ENCODE results near the gene KRT79.
A peak's percentile ranks its signal among the peaks of the same experiment; 100 is the strongest.
"Not testable (repeated sequence)": the region's sequence is repeated elsewhere in the genome, so short reads cannot be mapped to it uniquely, and the experiment has no call there.

Gene KRT79

DNA sequence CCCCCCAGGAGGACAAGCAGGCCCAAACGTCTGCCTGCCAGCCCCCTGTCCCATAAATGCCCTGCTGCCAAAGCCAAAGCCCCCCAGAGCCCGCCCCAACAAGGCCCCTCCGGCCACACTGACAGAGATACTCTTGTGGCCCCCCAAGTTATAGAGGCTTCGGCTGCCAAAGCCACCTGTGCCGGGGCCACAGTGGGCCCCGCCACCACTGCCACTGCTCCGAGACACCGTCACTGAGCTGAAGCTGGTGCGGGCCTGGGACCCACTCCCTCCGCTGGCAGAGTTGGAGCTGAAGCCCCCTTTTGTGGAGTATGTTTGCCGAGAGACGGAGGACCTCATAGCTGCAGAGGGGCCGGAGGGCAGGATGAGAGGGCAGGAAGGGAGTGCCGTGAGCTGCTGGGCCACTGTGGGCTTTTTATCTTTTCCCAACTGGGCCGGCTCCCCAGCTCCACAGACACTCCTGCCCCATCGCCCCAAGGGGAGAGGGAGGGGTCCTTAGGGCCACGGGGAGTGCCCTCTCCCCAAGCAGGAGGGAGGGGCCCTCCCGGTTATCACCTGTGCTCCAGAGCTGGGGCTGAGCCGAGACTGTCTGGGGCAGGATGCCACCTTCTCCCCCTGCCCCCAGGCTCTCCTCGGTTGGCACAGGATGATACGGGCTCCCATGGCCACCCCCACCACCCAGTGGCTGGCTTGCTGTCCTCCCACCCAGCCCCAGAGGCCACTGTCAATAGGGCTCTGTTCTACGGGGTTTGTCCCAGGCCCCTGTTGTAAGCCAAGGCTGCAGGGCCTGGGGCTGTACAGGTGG, at the start of gene KRT79:
Gene KRT79, minus strand, starts transcription at position 390 of the 805 bp plus-strand sequence. Its CDS starts 51 bp downstream, at position 339.
- ChIA-PET POLR2A (ENCODE audit: low non-redundant PET) (no interaction called here), CTCF (interaction anchor here (0.5 to 1.1 kb wide), 4 partner anchors 237 to 678 kb away, joined by 3 to 6 read pairs (median 4); no protein-coding TSS in a partner anchor)
- no peak for DNase-seq (ENCODE audit: low spot score)
- TF ChIP-seq, protein P1, sequence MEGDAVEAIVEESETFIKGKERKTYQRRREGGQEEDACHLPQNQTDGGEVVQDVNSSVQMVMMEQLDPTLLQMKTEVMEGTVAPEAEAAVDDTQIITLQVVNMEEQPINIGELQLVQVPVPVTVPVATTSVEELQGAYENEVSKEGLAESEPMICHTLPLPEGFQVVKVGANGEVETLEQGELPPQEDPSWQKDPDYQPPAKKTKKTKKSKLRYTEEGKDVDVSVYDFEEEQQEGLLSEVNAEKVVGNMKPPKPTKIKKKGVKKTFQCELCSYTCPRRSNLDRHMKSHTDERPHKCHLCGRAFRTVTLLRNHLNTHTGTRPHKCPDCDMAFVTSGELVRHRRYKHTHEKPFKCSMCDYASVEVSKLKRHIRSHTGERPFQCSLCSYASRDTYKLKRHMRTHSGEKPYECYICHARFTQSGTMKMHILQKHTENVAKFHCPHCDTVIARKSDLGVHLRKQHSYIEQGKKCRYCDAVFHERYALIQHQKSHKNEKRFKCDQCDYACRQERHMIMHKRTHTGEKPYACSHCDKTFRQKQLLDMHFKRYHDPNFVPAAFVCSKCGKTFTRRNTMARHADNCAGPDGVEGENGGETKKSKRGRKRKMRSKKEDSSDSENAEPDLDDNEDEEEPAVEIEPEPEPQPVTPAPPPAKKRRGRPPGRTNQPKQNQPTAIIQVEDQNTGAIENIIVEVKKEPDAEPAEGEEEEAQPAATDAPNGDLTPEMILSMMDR (conservative IDR thresholded peaks at IDR 0.05; ENCODE audit: low read depth) = no peak
- H3K27ac ChIP-seq = no peak within 1 kb of the TSS

DNA sequence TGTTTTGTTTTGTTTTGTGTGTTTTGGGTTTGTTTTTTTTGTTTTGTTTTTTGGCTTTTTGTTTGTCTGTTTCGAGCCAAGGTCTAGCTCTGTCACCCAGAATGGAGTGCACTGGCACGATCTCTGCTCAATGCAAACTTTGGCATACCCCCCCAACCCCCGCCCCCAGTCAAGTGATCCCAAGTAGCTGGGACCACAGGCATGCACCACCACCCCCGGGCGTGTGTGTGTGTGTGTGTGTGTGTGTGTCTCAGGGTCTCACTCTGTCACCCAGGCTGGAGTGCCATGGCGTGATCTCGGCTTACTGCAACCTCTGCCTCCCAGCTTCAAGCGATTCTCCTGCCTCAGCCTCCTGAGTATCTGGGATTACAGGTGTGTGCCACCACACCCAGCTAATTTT, 46.4 kb upstream of the KRT79 start:
- CTCF ChIA-PET = interaction anchor here (0.6 to 3.8 kb wide), 28 partner anchors 11 to 742 kb away, joined by 3 to 39 read pairs (median 6); partner anchors contain the start of genes KRT5 and KRT76
- not testable (repeated sequence) for DNase-seq (ENCODE audit: low spot score)
- POLR2A ChIA-PET (ENCODE audit: low non-redundant PET) = interaction anchor here (0.6 kb wide), 2 partner anchors 360 to 725 kb away, joined by 3 read pairs; partner anchors contain the start of gene KRT5
- H3K27ac ChIP-seq = peak overlapping the region; percentile 100

DNA sequence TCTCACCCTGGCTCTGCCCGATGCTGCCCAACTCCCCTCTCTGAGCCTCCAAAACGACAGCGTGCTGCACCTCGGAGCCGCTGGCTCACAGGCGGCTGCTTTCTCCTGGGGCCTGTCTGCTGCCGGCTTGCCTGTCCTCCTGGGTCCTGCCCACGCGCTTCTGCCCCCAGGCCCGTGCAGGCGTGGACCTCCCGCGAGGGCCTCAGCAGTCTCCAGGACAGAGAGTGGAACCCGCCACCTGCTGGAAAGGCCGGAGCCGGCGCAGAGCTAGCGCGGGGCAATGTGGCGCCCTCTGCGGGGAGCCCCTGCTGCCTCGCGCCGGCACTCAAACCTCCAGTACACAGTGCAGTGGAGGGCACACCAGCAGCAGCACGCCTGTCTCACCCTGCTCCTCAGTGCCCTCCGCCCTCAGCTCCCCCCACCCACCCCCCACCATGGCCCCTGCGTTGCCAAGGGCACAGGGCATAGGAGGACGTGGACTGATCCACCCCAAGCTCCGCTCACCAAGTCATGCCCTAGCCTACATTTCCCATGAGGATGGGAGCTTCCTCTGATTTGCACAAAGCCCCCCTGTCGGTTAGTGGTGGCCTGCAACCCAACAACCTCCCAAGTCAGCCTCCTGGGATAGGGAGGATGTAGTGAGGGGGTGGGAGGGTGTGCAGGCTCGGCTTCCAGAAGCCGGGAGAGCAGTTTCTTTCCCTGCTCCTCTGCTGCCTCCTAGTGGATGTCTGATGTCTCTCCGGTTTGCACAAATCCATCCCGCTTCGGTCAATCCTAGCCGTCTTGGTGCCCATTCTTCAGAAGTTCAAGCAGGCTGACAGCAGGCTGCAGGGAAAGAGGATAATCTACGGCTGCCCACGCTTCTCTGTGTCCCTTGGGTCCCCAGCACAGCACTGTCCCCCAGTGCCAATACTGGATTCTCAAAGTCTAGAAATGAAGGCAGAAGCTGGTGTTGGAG, 45.6 kb upstream of the KRT79 start:
- H3K27ac ChIP-seq = peak overlapping the region; percentile 100
- CTCF ChIA-PET = interaction anchor here (0.5 to 3.8 kb wide), 63 partner anchors 10 to 741 kb away, joined by 3 to 39 read pairs (median 4); partner anchors contain the start of genes KRT1, KRT5, KRT74 and KRT76

DNA sequence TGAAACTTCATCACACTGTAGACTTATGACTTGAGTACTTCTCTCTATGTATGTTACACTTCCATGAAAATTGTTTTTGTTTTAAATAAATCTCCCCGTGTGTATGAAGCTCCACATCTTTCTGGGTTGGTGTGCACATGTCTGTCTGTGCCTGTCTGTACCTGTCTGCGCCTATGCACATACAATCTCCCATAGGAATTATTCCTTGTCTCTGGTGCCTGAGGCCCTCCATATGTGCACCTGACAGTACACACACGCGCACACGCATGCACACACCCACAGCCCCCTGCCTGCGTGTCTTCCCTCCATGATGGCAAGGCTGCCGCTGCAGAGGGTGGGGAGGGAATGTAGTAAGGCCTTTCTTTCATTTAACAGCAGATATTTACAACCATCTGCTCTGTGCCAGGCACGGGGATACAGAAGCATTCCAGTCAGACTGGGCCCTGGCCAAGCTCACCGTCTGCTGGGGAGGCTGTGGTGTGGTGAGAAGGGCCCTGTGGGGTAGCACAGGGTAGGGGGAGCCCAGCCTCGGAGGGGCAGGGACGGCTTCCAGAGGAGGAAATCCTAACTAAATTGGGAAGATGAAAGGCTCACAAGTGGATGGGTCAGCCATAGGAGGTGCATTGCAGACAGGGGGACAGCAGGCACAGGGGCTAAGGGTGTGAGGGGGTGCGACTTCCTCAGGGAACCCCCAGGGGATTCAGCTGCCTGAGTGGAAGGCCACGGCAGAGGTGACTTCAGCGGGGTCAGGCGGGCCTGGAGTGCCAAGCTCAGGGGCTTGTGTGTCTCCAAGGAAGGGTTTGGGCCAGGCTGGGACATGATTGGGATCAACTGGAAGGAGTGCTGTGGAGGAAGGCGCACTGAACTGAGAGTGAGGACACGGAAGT, 44.6 kb upstream of the KRT79 start:
- CTCF ChIA-PET = interaction anchor here (0.5 to 3.8 kb wide), 39 partner anchors 9 to 738 kb away, joined by 3 to 39 read pairs (median 4); partner anchors contain the start of genes KRT5, KRT74 and KRT8
- DNase-seq (ENCODE audit: low spot score) = no peak
- TF ChIP-seq, protein P1 (conservative IDR thresholded peaks at IDR 0.05; ENCODE audit: low read depth) = no peak
- POLR2A ChIA-PET (ENCODE audit: low non-redundant PET) = interaction anchor here (0.7 to 1.0 kb wide), 2 partner anchors 295 to 506 kb away, joined by 3 to 5 read pairs; no protein-coding TSS in a partner anchor
- H3K27ac ChIP-seq = peak overlapping the region; percentile 100

More for the DNA sequence above, 45.6 kb upstream of the KRT79 start:
- POLR2A ChIA-PET (ENCODE audit: low non-redundant PET) = interaction anchor here (0.6 to 1.0 kb wide), 2 partner anchors 359 to 507 kb away, joined by 3 read pairs; partner anchors contain the start of gene KRT5
- TF ChIP-seq, protein P1 (conservative IDR thresholded peaks at IDR 0.05; ENCODE audit: low read depth) = peak; percentile 82
- peak; percentile 78 for DNase-seq (ENCODE audit: low spot score)

DNA sequence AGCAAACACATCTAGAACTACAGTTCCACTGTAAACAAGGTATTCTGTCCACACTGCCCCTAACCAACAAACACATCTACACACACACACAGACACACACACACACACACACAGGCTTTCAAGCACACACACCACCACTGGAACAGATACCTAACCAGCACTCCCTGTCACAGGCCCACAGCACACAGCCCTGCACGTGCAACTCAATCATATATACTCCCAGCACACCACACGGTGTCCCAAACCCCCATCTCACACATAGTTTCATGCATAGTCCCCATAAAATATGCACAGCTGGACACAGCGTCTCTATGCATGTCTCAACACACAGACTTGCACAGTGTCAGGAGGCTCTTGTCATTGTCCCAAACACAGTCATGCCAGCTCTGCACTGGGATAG, 43.1 kb upstream of the KRT79 start:
- CTCF ChIA-PET = interaction anchor here (0.6 to 3.8 kb wide), 4 partner anchors 12 to 505 kb away, joined by 3 to 25 read pairs (median 4); no protein-coding TSS in a partner anchor
- peak overlapping the region; percentile 100 for H3K27ac ChIP-seq
- POLR2A ChIA-PET (ENCODE audit: low non-redundant PET) = interaction anchor here (0.6 kb wide), 1 partner anchor 733 kb away, joined by 3 read pairs; no protein-coding TSS in a partner anchor
- no peak for DNase-seq (ENCODE audit: low spot score)
- TF ChIP-seq, protein P1 (conservative IDR thresholded peaks at IDR 0.05; ENCODE audit: low read depth) = no peak

DNA sequence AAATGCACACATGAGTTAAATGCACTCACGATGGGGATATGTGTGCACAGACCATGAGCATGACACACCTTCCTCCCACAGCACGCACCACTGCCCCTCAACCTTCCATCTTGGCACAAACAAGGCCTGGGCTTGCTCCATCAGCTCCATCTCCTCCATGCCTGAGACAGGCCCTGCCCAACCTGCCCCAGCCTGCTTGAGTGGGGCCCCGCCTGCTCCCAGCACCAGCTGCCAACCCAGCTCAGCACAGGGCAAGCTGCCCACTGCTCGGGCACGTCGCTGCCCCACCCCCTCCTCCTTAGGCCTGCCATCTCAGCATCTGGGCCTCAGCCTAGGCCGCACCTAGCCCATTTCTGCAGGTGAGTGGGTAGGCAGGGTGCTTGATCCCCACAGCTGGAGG, 42.3 kb upstream of the KRT79 start:
- ChIA-PET POLR2A (ENCODE audit: low non-redundant PET) (no interaction called here), CTCF (interaction anchor here (0.6 to 2.2 kb wide), 3 partner anchors 105 to 504 kb away, joined by 3 to 6 read pairs (median 4); no protein-coding TSS in a partner anchor)
- DNase-seq (ENCODE audit: low spot score) = peak; percentile 77
- peak overlapping the region; percentile 100 for H3K27ac ChIP-seq
- TF ChIP-seq, protein P1 (conservative IDR thresholded peaks at IDR 0.05; ENCODE audit: low read depth) = no peak
